T-cell (primary cell): ENCODE results near the gene SLC14A1. TPM values are rescaled to one million over a fixed set of nuclear protein-coding genes. Genes with fewer than 3 reads are reported as not detected.

Experiments
- ATAC-seq, 4 experiments: fragments of 200-7000 bp in 3 of 4; fragments of 150-1000 bp in 1 of 4; cut with Tn5 transposase; replicated peaks in 1 of 4; 1 replicate in 3 of 4; 2 replicates in 1 of 4; pipeline ENCODE4 v1.10.0; 2021; ENCODE audit warnings: moderate library complexity in 3 of 4, mild to moderate bottlenecking in 2 of 4, moderate number of reproducible peaks in 1 of 4
- CTCF ChIA-PET, 2 donors: fragments of 300-600 bp; sonication (Branson Sonifier 250); formaldehyde crosslinking; loops; one replicate each; lab custom pipeline; 2022; ENCODE audit warnings: antibody characterized with exemption in 2 of 2; lab: Charles Lee
- POLR2A ChIA-PET, 2 donors: fragments of 300-600 bp; sonication (Branson Sonifier 250); formaldehyde crosslinking; loops; one replicate each; lab custom pipeline; 2022; ENCODE audit warnings: antibody characterized with exemption in 2 of 2; lab: Charles Lee
- DNase-seq, 35 experiments: peaks; one replicate each; pipeline versions ENCODE4 v3.0.0 to v3.0.0-alpha.2; 2013 to 2023
- H3K27ac ChIP-seq: one replicate; pipeline ENCODE4 v1.5.1; 2013; ENCODE audit warnings: low read length
- H3K27me3 ChIP-seq, 2 experiments: replicated peaks in 1 of 2; 1 replicate in 1 of 2; 2 replicates in 1 of 2; pipeline versions ENCODE4 v1.6.1 to v1.7.0; 2013; ENCODE audit warnings: low read length in 1 of 2, mixed read lengths in 1 of 2; ENCODE audit not compliant: control insufficient read depth in 2 of 2, insufficient read depth in 2 of 2; ENCODE audit errors: extremely low read depth in 1 of 2
- H3K36me3 ChIP-seq, 2 donors: 1 replicate in 1 of 2; 2 replicates in 1 of 2; pipeline versions ENCODE4 v1.6.1 to v1.7.0; 2013; ENCODE audit warnings: low read length in 1 of 2; ENCODE audit not compliant: control insufficient read depth in 2 of 2, insufficient read depth in 1 of 2; ENCODE audit errors: extremely low read depth in 1 of 2
- H3K4me1 ChIP-seq, 2 experiments: 1 replicate in 1 of 2; 2 replicates in 1 of 2; pipeline versions ENCODE4 v1.6.1 to v1.7.0; 2013; ENCODE audit warnings: low read length in 2 of 2, mixed read lengths in 1 of 2; ENCODE audit not compliant: insufficient read depth in 2 of 2, control insufficient read depth in 1 of 2; ENCODE audit errors: extremely low read depth in 1 of 2
- H3K4me3 ChIP-seq, 2 donors: 1 replicate in 1 of 2; 2 replicates in 1 of 2; pipeline versions ENCODE4 v1.5.1 to v1.7.0; 2013; ENCODE audit warnings: mild to moderate bottlenecking in 2 of 2, low read length in 1 of 2, moderate library complexity in 1 of 2; ENCODE audit not compliant: control insufficient read depth in 1 of 2; ENCODE audit errors: extremely low read depth in 1 of 2
- H3K9me3 ChIP-seq: 2 replicates; pipeline ENCODE4 v1.7.0; 2013
- H3K27ac Mint-ChIP-seq, 2 donors: one replicate each; pipeline ENCODE4 v1.8.0; 2020 to 2021; ENCODE audit warnings: mild to moderate bottlenecking in 2 of 2, mixed read lengths in 2 of 2
- H3K27me3 Mint-ChIP-seq, 2 donors: one replicate each; pipeline ENCODE4 v1.8.0; 2021 to 2022; ENCODE audit warnings: mixed read lengths in 2 of 2
- H3K36me3 Mint-ChIP-seq: one replicate; pipeline ENCODE4 v1.8.0; 2021; ENCODE audit warnings: mixed read lengths
- H3K4me1 Mint-ChIP-seq, 3 donors: one replicate each; pipeline ENCODE4 v1.8.0; 2020 to 2022; ENCODE audit warnings: mixed read lengths in 3 of 3, mild to moderate bottlenecking in 1 of 3
- H3K4me3 Mint-ChIP-seq, 3 donors: one replicate each; pipeline ENCODE4 v1.8.0; 2020 to 2022; ENCODE audit warnings: mild to moderate bottlenecking in 3 of 3, mixed read lengths in 3 of 3, moderate library complexity in 3 of 3
- H3K9me3 Mint-ChIP-seq, 3 donors: one replicate each; pipeline ENCODE4 v1.8.0; 2020 to 2022; ENCODE audit warnings: mixed read lengths in 3 of 3
- WGBS: methylation state at CpG from one replicate; pipeline ENCODE4 v1.1.5; 2013; ENCODE audit warnings: missing lambda C conversion rate; ENCODE audit not compliant: insufficient coverage; 5-methylcytosine and 5-hydroxymethylcytosine counted together
- total RNA-seq, 35 experiments: library from RNA in 6 of 35; stranded (reverse) in 6 of 35; fragments of 120-200 nt in 1 of 35; gene quantifications; one replicate each; pipeline versions ENCODE4 v1.2.1 to v1.2.4 and lab custom pipeline; 2013 to 2026

Gene SLC14A1
- total RNA-seq, 5 donors from 2014 or later (not counting 1 experiment from before 2014, with no cell fraction given) = 1.8 to 30.8 (median 2.7) TPM

DNA sequence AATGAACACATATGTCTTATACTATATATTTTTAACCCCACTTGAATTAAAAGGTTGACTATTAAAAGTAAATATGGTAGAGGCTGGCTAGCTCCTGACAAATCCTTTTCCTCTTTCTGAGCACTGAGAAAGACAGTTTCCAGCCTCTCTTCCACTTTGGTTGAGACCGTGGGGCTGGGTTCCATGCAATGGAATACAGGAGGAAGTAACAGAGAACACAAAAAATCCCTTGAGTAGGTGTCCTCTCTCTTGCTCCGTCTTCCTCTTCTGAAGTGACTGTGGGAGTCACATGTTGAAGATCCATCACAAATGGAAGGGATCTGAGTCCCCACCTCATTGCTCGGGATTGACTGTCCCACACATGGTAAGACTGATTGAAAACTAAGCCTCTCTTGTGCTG, 64.9 kb downstream of the SLC14A1 start:
- DNase-seq (no peak), ATAC-seq (no peak)
- peaks cover 2 to 9% (median 4%) of the 10 kb centered on the region in 3 donors for H3K9me3 Mint-ChIP-seq
- no peaks in the 10 kb centered on the region for H3K36me3 Mint-ChIP-seq
- H3K4me3 Mint-ChIP-seq = no peak overlapping the region
- Histone ChIP-seq H3K27ac (no peak overlapping the region), H3K27me3 (no peaks in the 10 kb centered on the region), H3K9me3 (no peaks in the 10 kb centered on the region), H3K36me3 (no peaks in the 10 kb centered on the region), H3K4me1 (peaks cover 7 to 9% of the 10 kb centered on the region in 2 experiments), H3K4me3 (no peak overlapping the region)
- WGBS = no CpG with 5 or more reads among the region's 3 CpGs
- ChIA-PET CTCF (no interaction called here), POLR2A (interaction anchor here in 1 of 2 donors (0.6 kb wide), 1 partner anchor 34 kb away, joined by 3 read pairs; no protein-coding TSS in a partner anchor)
- H3K27ac Mint-ChIP-seq = no peak overlapping the region
- H3K4me1 Mint-ChIP-seq = peaks cover 0 to 5% (median 5%) of the 10 kb centered on the region in 3 donors
- H3K27me3 Mint-ChIP-seq = peaks cover 0 to 4% of the 10 kb centered on the region in 2 donors

GRCh38 chr18:45792506-45793263, 68.7 kb downstream of the SLC14A1 start:
- H3K27me3 ChIP-seq = no peaks in the 10 kb centered on the region
- no peak overlapping the region for H3K4me3 ChIP-seq
- H3K4me1 ChIP-seq = no peaks in the 10 kb centered on the region
- H3K9me3 ChIP-seq = no peaks in the 10 kb centered on the region
- no peak for DNase-seq
- CTCF ChIA-PET = interaction anchor here in 1 of 2 donors (0.6 kb wide), 1 partner anchor 125 kb away, joined by 3 read pairs; no protein-coding TSS in a partner anchor
- Mint-ChIP-seq H3K27ac (no peak overlapping the region), H3K4me3 (no peak overlapping the region), H3K4me1 (no peaks in the 10 kb centered on the region), H3K9me3 (peaks cover 2 to 9% (median 4%) of the 10 kb centered on the region in 3 donors), H3K27me3 (peaks cover 0 to under 1% of the 10 kb centered on the region in 2 donors), H3K36me3 (no peaks in the 10 kb centered on the region)
- whole genome bisulfite sequencing = 77% methylated on average over 3 of the region's 5 CpGs
- no peaks in the 10 kb centered on the region for H3K36me3 ChIP-seq
- POLR2A ChIA-PET = no interaction called here
- no peak overlapping the region for H3K27ac ChIP-seq
- ATAC-seq = no peak

DNA sequence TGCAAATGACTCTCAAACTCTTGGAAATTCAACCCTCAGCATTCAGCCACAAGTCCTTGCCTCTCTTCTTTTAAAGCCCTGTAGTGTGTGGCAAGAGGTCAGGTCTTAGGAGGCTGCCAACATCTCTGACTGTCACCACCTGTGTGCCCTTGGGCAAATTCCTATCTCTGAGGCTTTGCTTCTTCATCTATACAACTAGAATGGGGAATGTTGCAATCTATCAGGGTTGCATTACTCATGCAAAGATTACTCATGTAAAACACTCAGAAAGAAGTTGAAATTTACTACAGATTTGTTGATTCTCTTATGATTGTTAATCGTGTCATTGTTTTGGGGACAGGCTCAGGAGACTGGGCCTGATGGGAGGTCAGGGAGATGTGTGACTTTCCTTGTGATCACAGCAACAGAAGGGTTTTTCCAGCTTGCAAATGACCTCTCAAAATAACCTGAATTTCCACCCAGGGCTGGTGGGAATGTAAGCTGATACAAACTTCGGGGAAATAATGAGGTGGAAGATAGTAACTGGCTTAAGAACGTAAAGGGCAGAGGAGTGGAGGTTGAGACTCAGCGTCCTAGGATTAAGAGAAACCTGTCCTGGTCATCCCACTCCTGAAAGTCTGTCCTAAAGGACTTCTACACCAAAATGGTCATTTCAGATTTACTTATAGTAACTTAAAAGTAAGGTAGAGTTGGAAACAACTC, 69.4 kb downstream of the SLC14A1 start:
- WGBS = no CpG with 5 or more reads among the region's 4 CpGs
- H3K27me3 ChIP-seq = no peaks in the 10 kb centered on the region
- POLR2A ChIA-PET = no interaction called here
- no peak overlapping the region for H3K4me3 ChIP-seq
- no peak for ATAC-seq
- H3K36me3 ChIP-seq = no peaks in the 10 kb centered on the region
- no peak overlapping the region for H3K27ac Mint-ChIP-seq
- H3K9me3 Mint-ChIP-seq = peaks cover 2 to 10% (median 5%) of the 10 kb centered on the region in 3 donors
- no peaks in the 10 kb centered on the region for H3K9me3 ChIP-seq
- H3K4me3 Mint-ChIP-seq = no peak overlapping the region
- H3K36me3 Mint-ChIP-seq = no peaks in the 10 kb centered on the region
- no peaks in the 10 kb centered on the region for H3K4me1 ChIP-seq
- DNase-seq = no peak
- no peaks in the 10 kb centered on the region for H3K4me1 Mint-ChIP-seq
- peaks cover 0 to 2% of the 10 kb centered on the region in 2 donors for H3K27me3 Mint-ChIP-seq
- H3K27ac ChIP-seq = no peak overlapping the region
- CTCF ChIA-PET = no interaction called here

DNA sequence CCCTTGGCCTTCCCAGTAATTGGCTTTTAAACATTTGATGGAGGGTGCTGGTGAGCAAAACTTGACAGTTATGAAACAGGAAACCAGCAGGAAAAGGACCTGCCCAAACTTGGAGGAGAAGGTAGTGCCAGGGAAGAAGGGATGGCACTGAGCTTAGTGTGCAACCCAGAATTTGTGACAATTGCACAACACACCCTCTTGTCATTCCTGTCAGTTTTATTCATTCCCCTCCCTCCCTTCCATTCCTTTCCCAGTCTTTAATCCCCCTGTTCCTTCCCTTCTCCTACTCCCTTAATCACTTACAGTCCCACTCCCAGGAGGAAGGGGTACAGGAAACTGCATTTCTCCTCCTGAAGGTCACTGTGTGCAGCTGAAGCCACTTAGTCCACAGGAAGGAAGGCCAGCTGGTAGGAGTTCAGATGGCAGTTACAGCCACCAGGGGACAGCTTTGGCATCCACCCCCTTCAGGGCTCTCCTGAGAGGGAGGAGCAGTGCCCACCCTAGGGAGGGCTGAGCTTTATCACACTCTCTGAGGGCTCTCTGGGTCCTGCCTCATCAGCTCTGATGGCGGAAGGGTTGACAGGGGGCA, 77.5 kb downstream of the SLC14A1 start:
- Mint-ChIP-seq H3K4me3 (no peak overlapping the region), H3K27ac (no peak overlapping the region), H3K36me3 (peaks cover 16% of the 10 kb centered on the region), H3K27me3 (peaks cover 9 to 13% of the 10 kb centered on the region in 2 donors), H3K9me3 (peaks cover 4 to 18% (median 5%) of the 10 kb centered on the region in 3 donors), H3K4me1 (no peaks in the 10 kb centered on the region)
- ChIA-PET POLR2A (interaction anchor here in 1 of 2 donors (0.6 kb wide), 1 partner anchor 47 kb away, joined by 3 read pairs; no protein-coding TSS in a partner anchor), CTCF (no interaction called here)
- Histone ChIP-seq H3K4me3 (no peak overlapping the region), H3K9me3 (no peaks in the 10 kb centered on the region), H3K27ac (no peak overlapping the region), H3K36me3 (no peaks in the 10 kb centered on the region), H3K27me3 (peaks cover 0 to 7% of the 10 kb centered on the region in 2 experiments), H3K4me1 (no peaks in the 10 kb centered on the region)
- DNase-seq (no peak), ATAC-seq (no peak)
- no CpG with 5 or more reads among the region's 1 CpG for WGBS

Other genes starting within 250 kb of the SLC14A1 start
- gene SLC14A2, start 108.7 kb upstream of the SLC14A1 start, total RNA-seq = under 1 TPM in 3 of 5 donors, not detected in 2; 0.06 to 0.14 (median 0.06) TPM
- gene SIGLEC15, start 101.5 kb downstream of the SLC14A1 start, total RNA-seq = under 1 TPM in 1 of 5 donors, not detected in 4; 0.33 TPM
- gene EPG5, start 243.1 kb downstream of the SLC14A1 start, total RNA-seq = 10 to 100 TPM; 39.2 to 54.4 (median 42.6) TPM